Caco-2 (cell line): ENCODE data around the gene TGFB2. TPM values are rescaled to one million over a fixed set of nuclear protein-coding genes. Genes with fewer than 3 reads are reported as not detected.

Source experiments
- BruUV-seq: library from RNA; stranded (reverse); fragments of 400-500 nt; replicated peaks from 2 replicates; lab custom pipeline; 2021; lab: Mats Ljungman, UMichigan
- CTCF ChIA-PET: fragments of 300-600 bp; sonication (Branson Sonifier 250); formaldehyde crosslinking; loops from one replicate; lab custom pipeline; 2022; ENCODE audit warnings: antibody characterized with exemption; lab: Charles Lee
- POLR2A ChIA-PET: fragments of 300-600 bp; sonication (Branson Sonifier 250); formaldehyde crosslinking; loops from one replicate; lab custom pipeline; 2022; ENCODE audit warnings: antibody characterized with exemption; lab: Charles Lee
- DNase-seq, 2 experiments: peaks; one replicate each; pipeline versions ENCODE4 v3.0.0 to v3.0.0-alpha.2; 2020 to 2022
- H3K27me3 ChIP-seq: replicated peaks from 2 replicates; pipeline ENCODE4 v1.6.0; 2011; ENCODE audit warnings: low read length; ENCODE audit not compliant: control insufficient read depth, insufficient read depth
- H3K36me3 ChIP-seq: 2 replicates; pipeline ENCODE4 v1.5.1; 2011; ENCODE audit warnings: low read length; ENCODE audit not compliant: control insufficient read depth, insufficient read depth
- H3K4me1 ChIP-seq: fragments of 250-450 bp; sonication (Bioruptor Pico); 2 replicates; pipeline ENCODE4 v1.5.1; 2020; ENCODE audit warnings: mild to moderate bottlenecking
- H3K4me3 ChIP-seq: 2 replicates; pipeline ENCODE4 v1.5.1; 2011; ENCODE audit warnings: low read depth, mild to moderate bottlenecking, control low read depth, low read length
- H3K9me3 ChIP-seq: fragments of 250-450 bp; sonication (Bioruptor Pico); 2 replicates; pipeline ENCODE4 v1.5.1; 2020; ENCODE audit warnings: mild to moderate bottlenecking, moderate library complexity
- H3K27ac Mint-ChIP-seq: one replicate; pipeline ENCODE4 v1.8.0; 2022; ENCODE audit warnings: mixed read lengths; ENCODE audit not compliant: unreplicated experiment
- H3K27me3 Mint-ChIP-seq: one replicate; pipeline ENCODE4 v1.8.0; 2022; ENCODE audit warnings: mixed read lengths; ENCODE audit not compliant: insufficient read depth, unreplicated experiment
- H3K36me3 Mint-ChIP-seq: one replicate; pipeline ENCODE4 v1.8.0; 2022; ENCODE audit warnings: mild to moderate bottlenecking, mixed read lengths; ENCODE audit not compliant: insufficient read depth, unreplicated experiment
- H3K4me1 Mint-ChIP-seq: one replicate; pipeline ENCODE4 v1.8.0; 2022; ENCODE audit warnings: low read depth, mixed read lengths; ENCODE audit not compliant: unreplicated experiment
- H3K4me3 Mint-ChIP-seq: one replicate; pipeline ENCODE4 v1.8.0; 2022; ENCODE audit warnings: mild to moderate bottlenecking, moderate library complexity, mixed read lengths; ENCODE audit not compliant: unreplicated experiment
- H3K9me3 Mint-ChIP-seq: one replicate; pipeline ENCODE4 v1.8.0; 2022; ENCODE audit warnings: mixed read lengths; ENCODE audit not compliant: unreplicated experiment
- intact Hi-C: fragments of 100-400 bp; cut with micrococcal nuclease; formaldehyde crosslinking; loops from one replicate; pipeline ENCODE4 v1.10.0; 2022; ENCODE audit not compliant: unreplicated experiment
- total RNA-seq: library from RNA; stranded (reverse); gene quantifications from 2 replicates; pipeline ENCODE4 v1.2.3, GENCODE V29; 2022
- TF ChIP-seq, protein P1 (sequence below), 2 experiments: fragments of 200-600 bp in 1 of 2; IDR thresholded peaks; 1 replicate in 1 of 2; 2 replicates in 1 of 2; pipeline versions ENCODE4 v1.5.1 to v1.8.0; 2011 to 2022; ENCODE audit warnings: antibody characterized with exemption in 1 of 2, control low read depth in 1 of 2, inconsistent platforms in 1 of 2, low read depth in 1 of 2, low read length in 1 of 2, mild to moderate bottlenecking in 1 of 2, moderate library complexity in 1 of 2; ENCODE audit not compliant: insufficient read depth in 1 of 2, severe bottlenecking in 1 of 2, unreplicated experiment in 1 of 2

Gene TGFB2
- total RNA-seq, 1 experiment from 2014 or later, result 14.2 TPM

DNA sequence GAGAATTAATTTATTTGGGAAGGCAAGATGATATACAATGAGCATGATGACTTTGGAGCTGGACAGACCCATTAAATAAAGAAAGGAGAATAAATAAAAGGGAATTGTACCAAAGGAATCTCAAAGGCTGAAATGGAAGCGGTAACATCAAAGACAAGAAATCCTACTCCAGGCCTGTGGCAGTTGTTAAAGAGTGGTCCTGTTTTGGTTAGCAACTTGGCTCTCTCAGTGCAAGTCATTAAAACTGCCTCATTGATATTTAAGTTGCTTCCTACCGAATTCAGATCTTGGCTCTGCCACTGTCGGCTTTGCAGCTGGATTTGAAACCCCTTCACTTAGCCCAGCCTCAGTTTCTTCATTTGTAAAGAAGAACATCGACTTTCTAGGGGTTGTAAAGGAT is 10.1 kb downstream of the TGFB2 start:
- Mint-ChIP-seq H3K27me3 (no peaks in the 10 kb centered on the region), H3K9me3 (no peaks in the 10 kb centered on the region), H3K4me3 (no peak overlapping the region), H3K4me1 (peaks cover 24% of the 10 kb centered on the region), H3K36me3 (peaks cover 29% of the 10 kb centered on the region), H3K27ac (no peak overlapping the region)
- no peaks in the 10 kb centered on the region for H3K27me3 ChIP-seq
- CTCF ChIA-PET, result no interaction called here
- POLR2A ChIA-PET, result no interaction called here
- H3K4me3 ChIP-seq, result no peak overlapping the region
- intact Hi-C loops, result no loop called here
- H3K9me3 ChIP-seq, result no peaks in the 10 kb centered on the region
- no TSS peak for BruUV-seq
- DNase-seq, result no peak
- no peaks in the 10 kb centered on the region for H3K36me3 ChIP-seq
- H3K4me1 ChIP-seq, result peaks cover 22% of the 10 kb centered on the region
- TF ChIP-seq, protein P1, sequence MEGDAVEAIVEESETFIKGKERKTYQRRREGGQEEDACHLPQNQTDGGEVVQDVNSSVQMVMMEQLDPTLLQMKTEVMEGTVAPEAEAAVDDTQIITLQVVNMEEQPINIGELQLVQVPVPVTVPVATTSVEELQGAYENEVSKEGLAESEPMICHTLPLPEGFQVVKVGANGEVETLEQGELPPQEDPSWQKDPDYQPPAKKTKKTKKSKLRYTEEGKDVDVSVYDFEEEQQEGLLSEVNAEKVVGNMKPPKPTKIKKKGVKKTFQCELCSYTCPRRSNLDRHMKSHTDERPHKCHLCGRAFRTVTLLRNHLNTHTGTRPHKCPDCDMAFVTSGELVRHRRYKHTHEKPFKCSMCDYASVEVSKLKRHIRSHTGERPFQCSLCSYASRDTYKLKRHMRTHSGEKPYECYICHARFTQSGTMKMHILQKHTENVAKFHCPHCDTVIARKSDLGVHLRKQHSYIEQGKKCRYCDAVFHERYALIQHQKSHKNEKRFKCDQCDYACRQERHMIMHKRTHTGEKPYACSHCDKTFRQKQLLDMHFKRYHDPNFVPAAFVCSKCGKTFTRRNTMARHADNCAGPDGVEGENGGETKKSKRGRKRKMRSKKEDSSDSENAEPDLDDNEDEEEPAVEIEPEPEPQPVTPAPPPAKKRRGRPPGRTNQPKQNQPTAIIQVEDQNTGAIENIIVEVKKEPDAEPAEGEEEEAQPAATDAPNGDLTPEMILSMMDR (IDR thresholded peaks at IDR 0.05; ENCODE audit: insufficient read depth in 1 of 2, low read depth in 1 of 2, low read length in 1 of 2, severe bottlenecking in 1 of 2, unreplicated experiment in 1 of 2), result no peak

- DNase-seq, result no peak
- no peaks in the 10 kb centered on the region for H3K27me3 ChIP-seq
- Mint-ChIP-seq H3K27ac (no peak overlapping the region), H3K27me3 (no peaks in the 10 kb centered on the region), H3K4me1 (peaks cover 13% of the 10 kb centered on the region), H3K9me3 (no peaks in the 10 kb centered on the region), H3K4me3 (no peak overlapping the region), H3K36me3 (peaks cover 22% of the 10 kb centered on the region)
- no peaks in the 10 kb centered on the region for H3K9me3 ChIP-seq
- H3K4me3 ChIP-seq, result no peak overlapping the region
- TF ChIP-seq, protein P1 (IDR thresholded peaks at IDR 0.05; ENCODE audit: insufficient read depth in 1 of 2, low read depth in 1 of 2, low read length in 1 of 2, severe bottlenecking in 1 of 2, unreplicated experiment in 1 of 2), result no peak
- CTCF ChIA-PET, result no interaction called here
- POLR2A ChIA-PET, result no interaction called here
- H3K36me3 ChIP-seq, result no peaks in the 10 kb centered on the region
- peaks cover 22% of the 10 kb centered on the region for H3K4me1 ChIP-seq
- no TSS peak for BruUV-seq
- intact Hi-C loops, result no loop called here
These were observed 12.2 kb downstream of the TGFB2 start for GRCh38 chr1:218357211-218357892.

DNA sequence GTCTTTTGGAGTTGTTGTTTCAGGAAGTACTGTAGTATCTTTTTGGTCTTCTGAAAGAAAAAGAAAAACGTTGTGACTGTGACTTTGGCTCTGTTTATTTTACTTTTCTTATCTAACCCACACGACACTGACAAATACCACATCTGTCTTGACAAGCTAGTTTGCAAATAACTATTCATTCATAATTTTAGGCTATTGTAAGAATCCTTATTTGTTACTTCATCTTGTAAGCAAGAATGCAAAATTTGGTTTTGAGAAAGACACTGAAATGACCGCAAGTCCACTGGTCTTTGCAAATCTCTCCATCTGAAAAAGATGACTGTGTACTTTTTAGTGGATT is 12.7 kb downstream of the TGFB2 start:
- H3K36me3 ChIP-seq, result no peaks in the 10 kb centered on the region
- no peaks in the 10 kb centered on the region for H3K9me3 ChIP-seq
- Mint-ChIP-seq H3K9me3 (no peaks in the 10 kb centered on the region), H3K4me1 (peaks cover 13% of the 10 kb centered on the region), H3K4me3 (no peak overlapping the region), H3K36me3 (peaks cover 22% of the 10 kb centered on the region), H3K27me3 (no peaks in the 10 kb centered on the region), H3K27ac (no peak overlapping the region)
- H3K4me1 ChIP-seq, result peaks cover 22% of the 10 kb centered on the region
- ChIA-PET POLR2A (no interaction called here), CTCF (no interaction called here)
- TF ChIP-seq, protein P1 (IDR thresholded peaks at IDR 0.05; ENCODE audit: insufficient read depth in 1 of 2, low read depth in 1 of 2, low read length in 1 of 2, severe bottlenecking in 1 of 2, unreplicated experiment in 1 of 2), result no peak
- no TSS peak for BruUV-seq
- H3K27me3 ChIP-seq, result no peaks in the 10 kb centered on the region
- no peak overlapping the region for H3K4me3 ChIP-seq
- no peak for DNase-seq
- intact Hi-C loops, result no loop called here
